K562 (cell line): Measurements from ENCODE around the gene CHMP5.

Source experiments
- ELF1 ChIP-seq: fragments of 200-800 bp; sonication (Bioruptor generic); IDR thresholded peaks from 2 replicates; pipeline ENCODE4 v1.6.1; 2016; ENCODE audit warnings: missing genetic modification characterization, missing compliant biosample characterization
- HDAC3 ChIP-seq: fragments of 450-650 bp; IDR thresholded peaks from 2 replicates; pipeline ENCODE4 v1.6.1; 2018; ENCODE audit warnings: borderline replicate concordance, mild to moderate bottlenecking, moderate library complexity; ENCODE audit not compliant: partially characterized antibody
- NRF1 ChIP-seq, 2 experiments: fragments of 450-650 bp; IDR thresholded peaks in 1 of 2; conservative IDR thresholded peaks in 1 of 2; 2 replicates each; pipeline ENCODE4 v1.6.1; 2014; ENCODE audit warnings: mild to moderate bottlenecking in 2 of 2
- RAD21 ChIP-seq, 2 experiments: fragments of 250-450 bp in 1 of 2; fragments of 450-650 bp in 1 of 2; sonication (Bioruptor Pico) in 1 of 2; formaldehyde crosslinking in 1 of 2; IDR thresholded peaks in 1 of 2; conservative IDR thresholded peaks in 1 of 2; 2 replicates each; pipeline versions ENCODE4 v1.4.0 to v1.8.0; 2020 to 2022; ENCODE audit warnings: mild to moderate bottlenecking in 2 of 2, moderate library complexity in 1 of 2
- ZNF12 ChIP-seq: sonication (generic); formaldehyde crosslinking; IDR thresholded peaks from 2 replicates; pipeline ENCODE4 v1.4.0; 2020; ENCODE audit warnings: mild to moderate bottlenecking, missing genetic modification reagents
- TF ChIP-seq, protein P1 (sequence below): IDR thresholded peaks from 2 replicates; pipeline ENCODE4 v1.6.1; 2016; ENCODE audit warnings: missing genetic modification characterization, missing compliant biosample characterization

DNA sequence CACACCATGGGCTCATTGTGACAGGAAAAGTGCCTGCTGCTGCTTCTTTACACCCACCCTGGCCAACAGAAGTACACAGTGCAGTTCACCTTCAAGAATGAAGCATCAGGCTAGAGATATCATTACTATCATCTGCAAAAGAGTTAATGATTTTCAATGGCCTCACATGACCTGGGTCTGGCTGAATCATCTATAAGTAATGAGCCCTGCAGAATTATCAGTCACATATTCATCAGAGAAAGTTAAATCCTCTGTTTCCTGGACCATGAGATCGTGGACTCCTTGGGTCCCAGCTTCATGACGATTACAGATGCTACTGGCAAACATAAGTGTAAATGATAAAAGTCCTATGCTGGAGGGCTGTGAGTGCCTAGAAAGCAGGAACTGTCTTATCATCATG is 8.6 kb upstream of the CHMP5 start:
- TF ChIP-seq, protein P1, sequence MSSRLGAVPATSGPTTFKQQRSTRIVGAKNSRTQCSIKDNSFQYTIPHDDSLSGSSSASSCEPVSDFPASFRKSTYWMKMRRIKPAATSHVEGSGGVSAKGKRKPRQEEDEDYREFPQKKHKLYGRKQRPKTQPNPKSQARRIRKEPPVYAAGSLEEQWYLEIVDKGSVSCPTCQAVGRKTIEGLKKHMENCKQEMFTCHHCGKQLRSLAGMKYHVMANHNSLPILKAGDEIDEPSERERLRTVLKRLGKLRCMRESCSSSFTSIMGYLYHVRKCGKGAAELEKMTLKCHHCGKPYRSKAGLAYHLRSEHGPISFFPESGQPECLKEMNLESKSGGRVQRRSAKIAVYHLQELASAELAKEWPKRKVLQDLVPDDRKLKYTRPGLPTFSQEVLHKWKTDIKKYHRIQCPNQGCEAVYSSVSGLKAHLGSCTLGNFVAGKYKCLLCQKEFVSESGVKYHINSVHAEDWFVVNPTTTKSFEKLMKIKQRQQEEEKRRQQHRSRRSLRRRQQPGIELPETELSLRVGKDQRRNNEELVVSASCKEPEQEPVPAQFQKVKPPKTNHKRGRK (tag): no peak
- TF ChIP-seq ELF1 (tag) (no peak), ZNF12 (CRISPR knock-in tag) (no peak), RAD21 (CRISPR knock-in tag; conservative IDR thresholded peaks at IDR 0.05 in 1 of 2, IDR thresholded peaks at IDR 0.05 in 1 of 2) (no peak), NRF1 (conservative IDR thresholded peaks at IDR 0.05 in 1 of 2, IDR thresholded peaks at IDR 0.05 in 1 of 2) (no peak), HDAC3 (no peak)
